ENCODE measurements around the gene ZNF496. TPM values are rescaled to one million over a fixed set of nuclear protein-coding genes. Genes with fewer than 3 reads are reported as not detected.

ZNF496 gene
- total RNA-seq, 2 donors from 2014 or later, result 63.5 to 65.6 TPM

DNA sequence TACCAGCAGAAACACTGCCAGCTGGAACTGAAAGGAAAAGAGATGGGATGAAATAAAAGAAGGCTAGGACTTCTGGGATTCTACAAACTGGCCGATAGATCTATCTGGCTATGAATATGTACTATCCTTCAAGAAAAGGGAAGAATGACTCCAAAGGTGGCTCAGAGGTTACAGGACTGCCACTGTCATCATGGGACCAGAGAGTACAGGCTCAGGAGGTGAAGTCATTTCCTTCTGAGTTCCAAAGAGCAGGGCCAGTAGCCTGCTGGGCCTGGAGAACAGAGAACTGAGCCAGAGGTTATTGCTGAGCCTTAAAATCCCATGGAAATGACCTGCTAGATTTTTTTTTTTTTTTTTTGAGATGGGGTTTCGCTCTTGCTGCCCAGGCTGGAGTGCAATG lies 27.6 kb downstream of the ZNF496 start:
- H3K27ac Mint-ChIP-seq, result no peak overlapping the region
- Histone ChIP-seq H3K4me1 (ENCODE audit: control insufficient read depth, insufficient read depth, low read length) (peaks cover 8% of the 10 kb centered on the region), H3K27me3 (ENCODE audit: control insufficient read depth, insufficient read depth, low read length, poor library complexity, severe bottlenecking) (no peaks in the 10 kb centered on the region), H3K27ac (ENCODE audit: low read depth, low read length) (no peak overlapping the region), H3K4me3 (ENCODE audit: low read length) (no peak overlapping the region), H3K36me3 (ENCODE audit: control insufficient read depth, insufficient read depth, low read length) (peaks cover 96% of the 10 kb centered on the region), H3K9me3 (ENCODE audit: control insufficient read depth, low read length) (no peaks in the 10 kb centered on the region), H3K9ac (ENCODE audit: extremely low read depth, low read length, poor library complexity, severe bottlenecking) (no peak overlapping the region)
- no peaks in the 10 kb centered on the region for H3K27me3 Mint-ChIP-seq (ENCODE audit: insufficient read depth)
- H3K9me3 Mint-ChIP-seq, result peaks cover 22% of the 10 kb centered on the region
- H3K4me1 Mint-ChIP-seq, result peaks cover 6% of the 10 kb centered on the region
- WGBS, 2 experiments (ENCODE audit: insufficient coverage in 1 of 2, insufficient read length in 1 of 2), result 93 to 100% methylated on average over 1 to 2 of the region's 2 CpGs
- no peak overlapping the region for H3K4me3 Mint-ChIP-seq
- TF ChIP-seq, protein P1, sequence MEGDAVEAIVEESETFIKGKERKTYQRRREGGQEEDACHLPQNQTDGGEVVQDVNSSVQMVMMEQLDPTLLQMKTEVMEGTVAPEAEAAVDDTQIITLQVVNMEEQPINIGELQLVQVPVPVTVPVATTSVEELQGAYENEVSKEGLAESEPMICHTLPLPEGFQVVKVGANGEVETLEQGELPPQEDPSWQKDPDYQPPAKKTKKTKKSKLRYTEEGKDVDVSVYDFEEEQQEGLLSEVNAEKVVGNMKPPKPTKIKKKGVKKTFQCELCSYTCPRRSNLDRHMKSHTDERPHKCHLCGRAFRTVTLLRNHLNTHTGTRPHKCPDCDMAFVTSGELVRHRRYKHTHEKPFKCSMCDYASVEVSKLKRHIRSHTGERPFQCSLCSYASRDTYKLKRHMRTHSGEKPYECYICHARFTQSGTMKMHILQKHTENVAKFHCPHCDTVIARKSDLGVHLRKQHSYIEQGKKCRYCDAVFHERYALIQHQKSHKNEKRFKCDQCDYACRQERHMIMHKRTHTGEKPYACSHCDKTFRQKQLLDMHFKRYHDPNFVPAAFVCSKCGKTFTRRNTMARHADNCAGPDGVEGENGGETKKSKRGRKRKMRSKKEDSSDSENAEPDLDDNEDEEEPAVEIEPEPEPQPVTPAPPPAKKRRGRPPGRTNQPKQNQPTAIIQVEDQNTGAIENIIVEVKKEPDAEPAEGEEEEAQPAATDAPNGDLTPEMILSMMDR (conservative IDR thresholded peaks at IDR 0.05), result no peak
- H3K36me3 Mint-ChIP-seq (ENCODE audit: low read depth), result peaks cover 92% of the 10 kb centered on the region
- DNase-seq, result no peak

DNA sequence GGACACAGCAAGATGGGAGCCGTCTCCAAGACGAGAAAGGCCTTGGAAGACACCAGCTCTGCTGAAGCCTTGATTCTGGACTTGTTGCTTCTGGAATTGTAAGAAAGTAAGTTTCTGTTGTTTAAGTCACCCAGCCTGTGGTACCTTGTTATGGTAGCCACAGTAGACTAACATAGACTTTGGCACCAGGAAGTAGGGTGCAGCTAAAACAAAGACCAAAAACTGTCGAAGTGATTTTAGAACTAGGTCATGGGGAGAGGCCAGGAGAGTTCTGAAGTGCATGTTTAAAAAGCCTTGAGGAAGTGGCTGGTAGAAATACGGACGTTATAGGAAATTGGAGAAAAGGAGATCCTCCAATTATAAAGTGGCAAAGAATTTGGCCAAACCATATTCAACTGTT lies 28.5 kb downstream of the ZNF496 start:
- Histone ChIP-seq H3K4me3 (ENCODE audit: low read length) (no peak overlapping the region), H3K9ac (ENCODE audit: extremely low read depth, low read length, poor library complexity, severe bottlenecking) (no peak overlapping the region), H3K36me3 (ENCODE audit: control insufficient read depth, insufficient read depth, low read length) (peaks cover 93% of the 10 kb centered on the region), H3K9me3 (ENCODE audit: control insufficient read depth, low read length) (no peaks in the 10 kb centered on the region), H3K27me3 (ENCODE audit: control insufficient read depth, insufficient read depth, low read length, poor library complexity, severe bottlenecking) (no peaks in the 10 kb centered on the region), H3K4me1 (ENCODE audit: control insufficient read depth, insufficient read depth, low read length) (peaks cover 10% of the 10 kb centered on the region), H3K27ac (ENCODE audit: low read depth, low read length) (no peak overlapping the region)
- H3K4me3 Mint-ChIP-seq, result no peak overlapping the region
- H3K27ac Mint-ChIP-seq, result no peak overlapping the region
- H3K27me3 Mint-ChIP-seq (ENCODE audit: insufficient read depth), result no peaks in the 10 kb centered on the region
- TF ChIP-seq, protein P1 (conservative IDR thresholded peaks at IDR 0.05), result no peak
- WGBS, 2 experiments (ENCODE audit: insufficient coverage in 1 of 2, insufficient read length in 1 of 2), result 76 to 77% methylated on average over 5 of the region's 5 CpGs
- peaks cover 22% of the 10 kb centered on the region for H3K9me3 Mint-ChIP-seq
- peaks cover 12% of the 10 kb centered on the region for H3K4me1 Mint-ChIP-seq
- DNase-seq, result no peak
- H3K36me3 Mint-ChIP-seq (ENCODE audit: low read depth), result peaks cover 87% of the 10 kb centered on the region

DNA sequence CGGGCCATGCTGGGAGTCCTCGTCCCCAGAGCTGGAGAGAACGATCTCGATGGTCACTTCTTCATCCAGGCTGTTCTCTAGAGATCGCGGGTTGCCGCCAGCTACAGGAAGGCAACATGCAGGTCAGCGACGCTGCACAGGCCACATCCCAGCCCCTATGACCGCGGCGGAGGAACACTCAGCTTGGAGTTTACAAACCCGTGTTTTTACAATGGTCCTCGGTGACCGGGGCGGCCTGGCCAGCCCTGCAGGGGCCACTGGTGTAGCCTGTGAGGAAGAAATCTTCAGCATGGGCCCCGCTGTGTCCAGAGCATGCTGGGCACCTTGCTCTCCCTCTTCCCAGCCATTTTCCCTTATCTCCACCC lies 30.5 kb downstream of the ZNF496 start:
- peaks cover 25% of the 10 kb centered on the region for H3K4me1 Mint-ChIP-seq
- H3K36me3 ChIP-seq (ENCODE audit: control insufficient read depth, insufficient read depth, low read length), result peaks cover 83% of the 10 kb centered on the region
- no peak overlapping the region for H3K4me3 Mint-ChIP-seq
- no peaks in the 10 kb centered on the region for H3K27me3 ChIP-seq (ENCODE audit: control insufficient read depth, insufficient read depth, low read length, poor library complexity, severe bottlenecking)
- H3K36me3 Mint-ChIP-seq (ENCODE audit: low read depth), result peaks cover 75% of the 10 kb centered on the region
- H3K4me1 ChIP-seq (ENCODE audit: control insufficient read depth, insufficient read depth, low read length), result peaks cover 14% of the 10 kb centered on the region
- DNase-seq, result no peak
- H3K9ac ChIP-seq (ENCODE audit: extremely low read depth, low read length, poor library complexity, severe bottlenecking), result no peak overlapping the region
- no peak overlapping the region for H3K27ac ChIP-seq (ENCODE audit: low read depth, low read length)
- H3K9me3 ChIP-seq (ENCODE audit: control insufficient read depth, low read length), result no peaks in the 10 kb centered on the region
- 96 to 99% methylated on average over 12 to 17 of the region's 17 CpGs for WGBS, 2 experiments (ENCODE audit: insufficient coverage in 1 of 2, insufficient read length in 1 of 2)
- peaks cover 22% of the 10 kb centered on the region for H3K9me3 Mint-ChIP-seq
- no peaks in the 10 kb centered on the region for H3K27me3 Mint-ChIP-seq (ENCODE audit: insufficient read depth)
- H3K4me3 ChIP-seq (ENCODE audit: low read length), result no peak overlapping the region
- no peak overlapping the region for H3K27ac Mint-ChIP-seq
- TF ChIP-seq, protein P1 (conservative IDR thresholded peaks at IDR 0.05), result no peak

Measured in endodermal cell (in vitro differentiated cells).